Superior temporal gyrus (tissue), 1 donor: ENCODE measurements around the gene GRAP2.
"Not testable (repeated sequence)": the region's sequence is repeated elsewhere in the genome, so short reads cannot be mapped to it uniquely, and the experiment has no call there.

Experiments used
- DNase-seq: peaks from one replicate; pipeline ENCODE4 v3.0.0-alpha.2; 2016; ENCODE audit errors: extremely low spot score

The GRAP2 gene

GRCh38 chr22:39943953-39944872, 43.3 kb downstream of the GRAP2 start:
- DNase-seq, result no peak

DNA sequence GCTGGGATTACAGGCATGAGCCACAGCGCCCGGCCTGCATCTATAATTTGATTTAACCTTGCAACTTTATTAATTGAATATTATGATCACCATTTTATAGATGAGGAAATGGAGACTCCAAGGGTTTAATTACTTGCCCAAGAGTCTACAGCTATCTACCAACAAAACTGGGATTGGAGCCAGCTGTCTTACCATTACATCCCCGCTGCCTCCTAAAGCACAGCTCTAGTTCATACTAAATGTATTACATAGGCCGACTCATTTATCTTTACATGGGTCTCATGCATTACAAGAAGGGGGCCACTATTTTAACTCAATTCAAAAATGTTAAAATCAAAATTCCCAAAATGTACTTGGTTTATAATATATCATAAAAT, 45.2 kb downstream of the GRAP2 start:
- DNase-seq, result no peak

GRCh38 chr22:39946503-39947219, 45.8 kb downstream of the GRAP2 start:
- no peak for DNase-seq

DNA sequence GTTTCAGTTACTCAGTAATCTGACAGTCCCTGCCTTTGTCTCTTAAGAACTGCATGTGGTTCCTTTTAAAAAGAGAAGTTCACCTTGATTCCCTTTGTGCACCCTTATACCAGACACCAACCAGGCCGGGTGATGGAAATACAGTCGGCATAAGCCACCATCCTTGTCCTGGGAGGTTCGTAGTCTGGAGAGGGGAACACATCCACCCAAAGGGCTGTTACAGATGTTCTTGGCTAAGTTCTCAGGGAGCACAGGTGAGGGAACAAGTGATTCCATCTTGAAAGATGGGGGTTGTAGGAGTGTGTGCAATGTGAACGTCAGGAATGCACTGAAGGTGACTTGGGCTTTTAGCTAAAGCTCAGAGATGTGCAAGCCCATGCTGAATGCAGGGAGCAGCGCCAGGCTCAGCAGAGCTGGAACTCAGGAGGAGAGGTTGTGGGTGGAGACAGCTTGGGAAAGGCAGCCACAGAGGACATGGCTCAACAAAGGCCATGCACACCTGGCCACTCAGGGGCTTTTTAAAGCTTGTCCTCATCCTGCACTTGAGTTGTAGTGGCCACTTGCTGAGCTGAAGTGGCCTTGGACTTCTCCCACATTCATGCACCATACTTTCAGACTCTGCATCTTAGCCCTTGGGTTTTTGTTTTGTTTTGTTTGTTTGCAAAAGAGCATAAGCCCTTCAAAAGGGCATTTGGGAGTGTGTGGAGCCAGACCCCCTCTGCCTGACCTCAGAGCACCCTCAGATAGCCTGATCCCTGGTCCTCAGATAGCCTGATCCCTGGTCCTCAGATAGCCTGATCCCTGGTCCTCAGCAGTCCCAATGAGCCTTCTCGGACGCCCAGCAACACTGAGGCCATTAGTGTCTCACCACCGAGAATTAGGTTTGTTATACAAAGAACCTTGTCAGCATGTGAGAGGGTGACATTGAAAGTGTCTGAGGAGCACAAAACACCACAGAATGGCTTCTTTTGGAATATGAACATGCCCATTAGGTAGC, 46.6 kb downstream of the GRAP2 start:
- DNase-seq, result no peak

- no peak for DNase-seq
Measured at GRCh38 chr22:39949964-39950737, 49.3 kb downstream of the GRAP2 start.

DNA sequence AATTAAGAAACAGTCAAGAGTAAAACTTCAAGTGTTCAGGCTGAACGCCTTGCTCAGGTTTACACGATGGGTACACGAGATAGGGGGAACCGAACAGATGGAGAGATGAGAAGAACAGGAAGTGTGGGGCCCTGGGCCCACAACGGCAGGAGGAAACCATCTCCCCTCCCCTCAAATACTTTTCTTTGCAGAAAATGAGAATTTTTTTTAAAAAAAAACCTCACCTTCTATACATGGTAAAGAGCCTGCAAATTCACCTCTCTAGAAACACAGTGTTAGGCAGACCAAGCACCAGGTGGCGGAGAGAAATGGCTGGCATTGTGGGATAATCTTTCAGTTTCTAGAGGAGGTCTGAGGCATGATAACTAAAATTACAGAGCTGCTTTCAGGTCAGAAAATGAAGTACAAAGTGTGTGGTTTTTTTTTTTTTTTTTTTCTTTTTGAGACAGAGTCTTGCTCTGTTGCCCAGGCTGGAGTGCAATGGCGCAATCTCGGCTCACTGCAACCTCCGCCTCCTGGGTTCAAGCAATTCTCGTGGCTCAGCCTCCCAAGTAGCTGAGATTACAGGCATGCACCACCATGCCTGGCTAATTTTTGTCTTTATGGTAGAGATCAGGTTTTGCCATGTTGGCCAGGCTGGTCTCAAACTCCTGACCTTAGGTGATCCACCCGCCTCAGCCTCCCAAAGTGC, 50.9 kb downstream of the GRAP2 start:
- not testable (repeated sequence) for DNase-seq

- DNase-seq, result no peak
Measured at GRCh38 chr22:39952347-39952746, 51.5 kb downstream of the GRAP2 start.

DNA sequence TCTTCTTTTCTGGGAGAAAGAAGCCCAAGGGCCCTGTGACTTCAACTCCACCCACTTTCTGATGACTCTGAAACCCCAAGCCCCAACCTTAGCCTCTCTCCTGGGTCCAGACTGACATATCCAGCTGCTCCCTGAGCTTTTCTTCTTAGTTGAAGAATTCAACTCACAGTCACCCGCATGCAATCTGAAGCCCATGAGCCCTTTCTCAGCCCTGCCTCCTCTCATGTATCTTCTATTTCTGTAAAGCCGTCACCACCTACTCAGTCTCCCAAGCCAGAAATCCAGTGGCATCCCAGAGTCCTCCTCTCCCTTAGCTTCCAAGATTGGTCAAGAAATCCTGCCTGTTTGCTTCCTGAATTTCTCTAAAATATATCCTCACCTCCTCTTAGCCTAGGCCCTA, 52.2 kb downstream of the GRAP2 start:
- DNase-seq, result peak; percentile 34

- no peak for DNase-seq
Measured at GRCh38 chr22:39954584-39955055, 53.7 kb downstream of the GRAP2 start.

DNA sequence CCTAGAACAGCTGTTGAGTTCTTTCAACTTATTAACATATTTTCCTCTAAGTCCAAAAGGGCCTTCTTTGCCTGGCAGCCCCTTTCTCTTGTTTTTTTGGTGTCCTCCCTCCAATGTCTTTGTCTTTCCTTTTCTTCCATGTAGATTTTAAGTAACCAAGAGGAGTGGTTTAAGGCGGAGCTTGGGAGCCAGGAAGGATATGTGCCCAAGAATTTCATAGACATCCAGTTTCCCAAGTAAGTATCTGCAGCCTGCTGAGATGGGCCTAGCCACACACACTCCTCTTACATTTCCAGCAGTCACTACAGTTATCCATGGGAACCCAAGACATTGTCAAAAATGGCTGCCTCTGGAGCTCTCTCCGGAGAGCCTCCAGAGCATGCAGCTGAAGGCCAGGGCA, 54.8 kb downstream of the GRAP2 start:
- DNase-seq, result no peak

GRCh38 chr22:39956932-39957664, 56.2 kb downstream of the GRAP2 start:
- no peak for DNase-seq

DNA sequence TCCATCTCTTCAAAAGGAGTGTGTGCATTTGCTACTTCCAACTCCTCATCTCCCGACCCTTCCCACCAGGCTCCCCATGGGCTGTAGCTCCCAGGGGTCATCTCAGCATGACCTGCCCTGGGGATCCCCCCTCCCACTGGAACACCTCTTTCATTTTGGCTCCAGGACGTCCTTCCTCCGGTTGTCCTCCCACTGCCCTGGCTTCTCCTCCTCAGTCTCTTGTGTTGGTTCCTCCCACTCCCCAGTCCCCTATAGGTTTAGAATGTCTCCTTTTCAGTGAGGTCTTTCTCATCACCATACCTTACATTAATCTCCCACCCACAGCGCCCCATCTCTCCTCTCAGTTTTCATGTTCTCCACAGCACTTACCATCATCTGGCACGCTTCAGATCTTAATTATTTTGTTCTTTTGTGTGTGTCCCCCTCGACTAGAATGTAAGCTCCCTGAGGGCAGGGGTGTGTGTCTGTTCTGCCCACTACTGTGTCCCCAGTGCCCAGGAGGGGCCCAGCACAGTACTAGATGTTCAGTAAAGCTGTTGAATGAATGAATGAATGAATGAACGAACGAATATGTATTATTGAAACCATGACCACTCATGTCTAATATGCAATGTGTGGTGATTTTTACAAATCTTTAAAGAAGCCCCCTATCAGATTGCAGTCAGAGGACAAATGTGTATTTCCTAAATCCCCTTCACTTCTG, 57.3 kb downstream of the GRAP2 start:
- DNase-seq, result no peak

- no peak for DNase-seq
Measured at GRCh38 chr22:39958949-39959639, 58.2 kb downstream of the GRAP2 start.

GRCh38 chr22:39959640-39960447, 59.0 kb downstream of the GRAP2 start, which contains the start of gene TMA7B:
Gene TMA7B (plus strand): TSS chr22:39960397. CDS start chr22:39964375, 3,978 bp downstream.
- DNase-seq, result peak; percentile 65

DNA sequence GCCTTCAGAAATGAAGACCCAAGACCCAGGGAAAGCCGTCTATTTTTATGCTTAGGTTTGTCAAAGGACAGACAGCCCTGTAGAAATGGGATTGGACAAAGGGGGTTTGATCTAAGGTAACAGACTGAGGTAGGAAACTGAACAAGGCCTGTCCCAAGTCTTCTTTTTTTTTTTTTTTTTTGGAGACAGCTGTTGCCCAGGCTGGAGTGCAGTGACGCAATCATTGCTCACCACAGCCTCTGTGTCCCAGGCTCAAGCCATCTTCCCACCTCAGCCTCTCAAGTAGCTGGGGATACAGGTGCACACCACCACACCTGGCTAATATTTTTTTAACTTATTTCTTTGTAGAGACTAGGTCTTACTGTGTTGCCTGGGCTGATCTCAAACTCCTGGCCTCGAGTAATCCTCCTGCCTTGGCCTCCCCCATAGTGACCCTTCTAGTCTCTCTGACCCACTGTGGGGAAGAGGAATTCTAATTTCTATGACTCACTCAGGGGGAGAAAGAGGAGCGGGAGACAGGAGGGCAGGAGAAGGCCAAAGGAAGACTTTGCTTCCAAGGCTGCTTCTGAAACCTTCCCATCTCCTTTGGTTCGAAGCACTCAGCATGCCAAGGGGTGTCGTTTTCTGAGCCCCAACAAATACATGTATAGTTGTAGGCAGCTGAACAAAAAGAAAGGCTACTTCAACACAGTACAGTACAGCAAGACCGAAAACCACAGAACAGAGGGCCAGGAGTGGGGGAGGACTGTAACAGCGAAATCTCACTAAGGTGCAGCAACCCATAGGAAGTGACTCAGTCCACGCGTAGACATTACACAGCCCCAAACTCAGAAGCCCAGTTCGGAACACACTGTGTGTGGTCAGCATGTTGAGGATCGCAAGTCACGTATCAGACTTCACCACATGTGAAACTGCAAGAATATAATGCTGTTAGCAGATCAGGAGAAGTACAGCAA, 60.2 kb downstream of the GRAP2 start:
- DNase-seq, result no peak

- no peak for DNase-seq
Measured at GRCh38 chr22:39962071-39962470, 61.2 kb downstream of the GRAP2 start.
